GM18951 (cell line): ENCODE measurements around the gene GRK5.

Experiments
- POLR2A ChIP-seq: IDR thresholded peaks from 4 replicates; pipeline ENCODE4 v1.6.1; 2011; ENCODE audit warnings: mild to moderate bottlenecking; ENCODE audit not compliant: insufficient read length, insufficient read depth; ENCODE audit errors: extremely low read depth
- in situ Hi-C: fragments of 300-500 bp; cut with MboI; formaldehyde crosslinking; loops from one replicate; pipeline ENCODE4 v1.12.0; 2022; ENCODE audit warnings: low sequenced_read_pairs, mixed read lengths, inconsistent platforms; ENCODE audit not compliant: unreplicated experiment

GRK5 gene

GRCh38 chr10:119393845-119394244 is 186.5 kb downstream of the GRK5 start:
- no peak for TF ChIP-seq POLR2A
- in situ Hi-C loops = no loop called here

GRCh38 chr10:119394657-119395279 is 187.4 kb downstream of the GRK5 start:
- no peak for TF ChIP-seq POLR2A
- in situ Hi-C loops = no loop called here

- TF ChIP-seq POLR2A = no peak
- in situ Hi-C loops = no loop called here
Measured at GRCh38 chr10:119395280-119396007, 188.1 kb downstream of the GRK5 start.

GRCh38 chr10:119396008-119396708 is 188.8 kb downstream of the GRK5 start:
- in situ Hi-C loops = no loop called here

GRCh38 chr10:119396709-119397071 is 189.3 kb downstream of the GRK5 start:
- no peak for TF ChIP-seq POLR2A
- in situ Hi-C loops = no loop called here

More at GRCh38 chr10:119396008-119396708, 188.8 kb downstream of the GRK5 start:
- no peak for TF ChIP-seq POLR2A

- in situ Hi-C loops = no loop called here
- no peak for TF ChIP-seq POLR2A
Measured at GRCh38 chr10:119397416-119397815, 190.0 kb downstream of the GRK5 start.

GRCh38 chr10:119398996-119399395 is 191.6 kb downstream of the GRK5 start:
- in situ Hi-C loops = no loop called here
- TF ChIP-seq POLR2A = no peak

GRCh38 chr10:119399466-119399865 is 192.1 kb downstream of the GRK5 start:
- TF ChIP-seq POLR2A = no peak
- in situ Hi-C loops = no loop called here

GRCh38 chr10:119401671-119402395 is 194.5 kb downstream of the GRK5 start:
- TF ChIP-seq POLR2A = no peak
- in situ Hi-C loops = no loop called here

GRCh38 chr10:119403921-119404320 is 196.6 kb downstream of the GRK5 start:
- in situ Hi-C loops = no loop called here
- no peak for TF ChIP-seq POLR2A

GRCh38 chr10:119404719-119405519 is 197.5 kb downstream of the GRK5 start:
- TF ChIP-seq POLR2A = no peak
- in situ Hi-C loops = no loop called here

- in situ Hi-C loops = no loop called here
- no peak for TF ChIP-seq POLR2A
Measured at GRCh38 chr10:119405520-119405807, 198.1 kb downstream of the GRK5 start.

- in situ Hi-C loops = no loop called here
- no peak for TF ChIP-seq POLR2A
Measured at GRCh38 chr10:119406137-119406536, 198.8 kb downstream of the GRK5 start.
